Mammary epithelial cell (primary cell): ENCODE measurements around the gene ZNG1A.

Experiments
- CTCF ChIP-seq, 2 donors: IDR thresholded peaks in 1 of 2; conservative IDR thresholded peaks in 1 of 2; 2 replicates each; pipeline ENCODE4 v1.5.1; 2011 to 2012; ENCODE audit warnings: inconsistent platforms in 2 of 2, low read length in 2 of 2, mild to moderate bottlenecking in 2 of 2, control low read depth in 1 of 2, low read depth in 1 of 2; ENCODE audit not compliant: insufficient read depth in 1 of 2; ENCODE audit errors: extremely low read depth in 1 of 2
- EZH2 ChIP-seq: IDR thresholded peaks from 2 replicates; pipeline ENCODE4 v1.6.1; 2012; ENCODE audit warnings: low read length, inconsistent platforms, borderline replicate concordance

GRCh38 chr9:219670-220365 is 41.0 kb upstream of the ZNG1A start:
- TF ChIP-seq CTCF (conservative IDR thresholded peaks at IDR 0.05 in 1 of 2, IDR thresholded peaks at IDR 0.05 in 1 of 2; ENCODE audit: extremely low read depth in 1 of 2, insufficient read depth in 1 of 2, low read depth in 1 of 2, low read length in 2 of 2), result no peak
- no peak for TF ChIP-seq EZH2
